Small intestine (tissue), 7 donors: ENCODE results near the gene QRFP. TPM values are rescaled to one million over a fixed set of nuclear protein-coding genes. Genes with fewer than 3 reads are reported as not detected.
A peak's percentile ranks its signal among the peaks of the same experiment; 100 is the strongest.

ENCODE experiments used
- DNase-seq, 2 donors: peaks; one replicate each; pipeline versions ENCODE4 v3.0.0 to v3.0.0-alpha.2; 2013
- FAIRE-seq: peaks from 2 replicates; lab custom pipeline; 2012; peaks lifted over from hg19 to GRCh38; lab: Jason Lieb, UNC
- H3K27ac ChIP-seq, 3 donors: one replicate each; pipeline ENCODE4 v1.5.1; 2013; ENCODE audit warnings: low read length in 2 of 3, mild to moderate bottlenecking in 2 of 3, control low read depth in 1 of 3, inconsistent platforms in 1 of 3, low read depth in 1 of 3, moderate library complexity in 1 of 3
- H3K27me3 ChIP-seq, 3 donors: one replicate each; pipeline ENCODE4 v1.6.1; 2013; ENCODE audit warnings: low read length in 3 of 3, inconsistent platforms in 1 of 3; ENCODE audit not compliant: control insufficient read depth in 3 of 3, insufficient read depth in 3 of 3
- H3K36me3 ChIP-seq, 3 donors: one replicate each; pipeline ENCODE4 v1.6.1; 2013; ENCODE audit warnings: low read length in 3 of 3, inconsistent platforms in 1 of 3, low read depth in 1 of 3, mild to moderate bottlenecking in 1 of 3, moderate library complexity in 1 of 3; ENCODE audit not compliant: control insufficient read depth in 3 of 3, insufficient read depth in 2 of 3
- H3K4me1 ChIP-seq, 3 donors: one replicate each; pipeline ENCODE4 v1.6.1; 2013; ENCODE audit warnings: low read length in 2 of 3, inconsistent platforms in 1 of 3, low read depth in 1 of 3, mild to moderate bottlenecking in 1 of 3, moderate library complexity in 1 of 3; ENCODE audit not compliant: control insufficient read depth in 3 of 3, insufficient read depth in 2 of 3
- H3K4me3 ChIP-seq, 3 donors: one replicate each; pipeline ENCODE4 v1.5.1; 2013; ENCODE audit warnings: low read length in 3 of 3, control low read depth in 1 of 3, inconsistent platforms in 1 of 3, low read depth in 1 of 3, mild to moderate bottlenecking in 1 of 3, moderate library complexity in 1 of 3
- H3K9me3 ChIP-seq, 2 donors: one replicate each; pipeline ENCODE4 v1.6.1; 2013; ENCODE audit warnings: low read depth in 1 of 2, low read length in 1 of 2; ENCODE audit not compliant: control insufficient read depth in 2 of 2, insufficient read depth in 1 of 2
- WGBS, 3 donors: extraction: QIAGEN DNeasy Blood & Tissue Kit; methylation state at CpG; one replicate each; pipeline ENCODE4 v1.1.7; 2013; 5-methylcytosine and 5-hydroxymethylcytosine counted together
- polyA plus RNA-seq, 4 donors: library from polyadenylated mRNA; stranded (reverse) in 3 of 4; unstranded in 1 of 4; fragments of 200-250 nt in 3 of 4; fragments of 120-200 nt in 1 of 4; gene quantifications; one replicate each; pipeline versions ENCODE4 v1.2.1 to v1.2.3, GENCODE V29; 2013
- donor health status: healthy with polysubstance abuse.
- donor health status: control.
- donor health status: control.
- donor health status: Bipolar disorder and iron deficiency.
- donor health status: healthy.

QRFP gene
- polyA plus RNA-seq, 4 donors = 0.12 to 0.37 TPM; not detected in 2

GRCh38 chr9:130881516-130881915, 15.1 kb downstream of the QRFP start:
- H3K27me3 ChIP-seq = no peaks in the 10 kb centered on the region
- H3K4me3 ChIP-seq = no peak overlapping the region
- H3K27ac ChIP-seq = no peak overlapping the region
- peaks cover 27 to 73% (median 28%) of the 10 kb centered on the region in 3 donors for H3K36me3 ChIP-seq
- WGBS, 3 donors = 86 to 92% (median 89%) methylated on average over 6 of the region's 6 CpGs
- DNase-seq (no peak), FAIRE-seq (no peak)
- H3K9me3 ChIP-seq = no peaks in the 10 kb centered on the region
- no peaks in the 10 kb centered on the region for H3K4me1 ChIP-seq

GRCh38 chr9:130880599-130881220, 15.9 kb downstream of the QRFP start:
- no peak for FAIRE-seq
- 94 to 96% (median 94%) methylated on average over 15 to 16 of the region's 16 CpGs for whole genome bisulfite sequencing, 3 donors
- Histone ChIP-seq H3K4me3 (no peak overlapping the region), H3K36me3 (peaks cover 27 to 68% (median 28%) of the 10 kb centered on the region in 3 donors), H3K27ac (no peak overlapping the region), H3K9me3 (no peaks in the 10 kb centered on the region), H3K27me3 (no peaks in the 10 kb centered on the region), H3K4me1 (no peaks in the 10 kb centered on the region)
- no peak for DNase-seq

GRCh38 chr9:130879863-130880411, 16.7 kb downstream of the QRFP start:
- Histone ChIP-seq H3K9me3 (no peaks in the 10 kb centered on the region), H3K36me3 (peaks cover 22 to 63% (median 24%) of the 10 kb centered on the region in 3 donors), H3K4me3 (no peak overlapping the region), H3K27ac (no peak overlapping the region), H3K27me3 (no peaks in the 10 kb centered on the region), H3K4me1 (no peaks in the 10 kb centered on the region)
- 45 to 75% (median 52%) methylated on average over 9 of the region's 9 CpGs for WGBS, 3 donors
- FAIRE-seq (no peak), DNase-seq (peak in 1 of 2 donors; percentile 39)

- no peak for FAIRE-seq
- 89 to 91% (median 90%) methylated on average over 6 of the region's 6 CpGs for WGBS, 3 donors
Observed at GRCh38 chr9:130878295-130878694, 18.3 kb downstream of the QRFP start.

GRCh38 chr9:130877300-130877699, 19.3 kb downstream of the QRFP start:
- H3K4me1 ChIP-seq = peaks cover 0 to 5% (median 0%) of the 10 kb centered on the region in 3 donors
- 95 to 99% (median 97%) methylated on average over 6 of the region's 6 CpGs for WGBS, 3 donors
- H3K27me3 ChIP-seq = no peaks in the 10 kb centered on the region
- DNase-seq (no peak), FAIRE-seq (no peak)
- H3K27ac ChIP-seq = no peak overlapping the region
- H3K36me3 ChIP-seq = peaks cover 19 to 64% (median 25%) of the 10 kb centered on the region in 3 donors
- no peak overlapping the region for H3K4me3 ChIP-seq
- H3K9me3 ChIP-seq = no peaks in the 10 kb centered on the region

More at GRCh38 chr9:130878295-130878694, 18.3 kb downstream of the QRFP start:
- H3K9me3 ChIP-seq = no peaks in the 10 kb centered on the region
- H3K4me3 ChIP-seq = no peak overlapping the region
- no peaks in the 10 kb centered on the region for H3K27me3 ChIP-seq
- H3K4me1 ChIP-seq = no peaks in the 10 kb centered on the region
- peaks cover 18 to 61% (median 19%) of the 10 kb centered on the region in 3 donors for H3K36me3 ChIP-seq
- no peak overlapping the region for H3K27ac ChIP-seq
- no peak for DNase-seq

GRCh38 chr9:130874783-130875182, 21.8 kb downstream of the QRFP start:
- WGBS, 3 donors = 80 to 98% (median 93%) methylated on average over 5 of the region's 5 CpGs
- no peak for DNase-seq
- no peaks in the 10 kb centered on the region for H3K9me3 ChIP-seq
- no peak overlapping the region for H3K4me3 ChIP-seq
- FAIRE-seq = no peak
- H3K27ac ChIP-seq = no peak overlapping the region
- peaks cover 7 to 61% (median 22%) of the 10 kb centered on the region in 3 donors for H3K36me3 ChIP-seq
- H3K4me1 ChIP-seq = peaks cover 0 to 5% (median 0%) of the 10 kb centered on the region in 3 donors
- H3K27me3 ChIP-seq = no peaks in the 10 kb centered on the region

- H3K36me3 ChIP-seq = peaks cover 7 to 67% (median 22%) of the 10 kb centered on the region in 3 donors
Observed at GRCh38 chr9:130873966-130874365, 22.6 kb downstream of the QRFP start.

GRCh38 chr9:130872912-130873503, 23.6 kb downstream of the QRFP start:
- WGBS, 3 donors = 26 to 60% (median 52%) methylated on average over 15 of the region's 15 CpGs
- peak in 1 of 2 donors; percentile 95 for DNase-seq
- Histone ChIP-seq H3K4me3 (no peak overlapping the region), H3K27ac (peak overlapping the region in 1 of 3 donors; percentile 78), H3K36me3 (peaks cover 5 to 66% (median 22%) of the 10 kb centered on the region in 3 donors), H3K4me1 (peaks cover 0 to 5% (median 0%) of the 10 kb centered on the region in 3 donors), H3K27me3 (no peaks in the 10 kb centered on the region), H3K9me3 (no peaks in the 10 kb centered on the region)
- no peak for FAIRE-seq

More at GRCh38 chr9:130873966-130874365, 22.6 kb downstream of the QRFP start:
- WGBS, 3 donors = 80 to 85% (median 82%) methylated on average over 8 of the region's 8 CpGs
- Histone ChIP-seq H3K4me1 (peaks cover 0 to 5% (median 0%) of the 10 kb centered on the region in 3 donors), H3K27me3 (no peaks in the 10 kb centered on the region), H3K27ac (no peak overlapping the region), H3K9me3 (no peaks in the 10 kb centered on the region), H3K4me3 (no peak overlapping the region)
- DNase-seq (no peak), FAIRE-seq (no peak)
